ENCODE data around the gene THSD7A.

Gene THSD7A

DNA sequence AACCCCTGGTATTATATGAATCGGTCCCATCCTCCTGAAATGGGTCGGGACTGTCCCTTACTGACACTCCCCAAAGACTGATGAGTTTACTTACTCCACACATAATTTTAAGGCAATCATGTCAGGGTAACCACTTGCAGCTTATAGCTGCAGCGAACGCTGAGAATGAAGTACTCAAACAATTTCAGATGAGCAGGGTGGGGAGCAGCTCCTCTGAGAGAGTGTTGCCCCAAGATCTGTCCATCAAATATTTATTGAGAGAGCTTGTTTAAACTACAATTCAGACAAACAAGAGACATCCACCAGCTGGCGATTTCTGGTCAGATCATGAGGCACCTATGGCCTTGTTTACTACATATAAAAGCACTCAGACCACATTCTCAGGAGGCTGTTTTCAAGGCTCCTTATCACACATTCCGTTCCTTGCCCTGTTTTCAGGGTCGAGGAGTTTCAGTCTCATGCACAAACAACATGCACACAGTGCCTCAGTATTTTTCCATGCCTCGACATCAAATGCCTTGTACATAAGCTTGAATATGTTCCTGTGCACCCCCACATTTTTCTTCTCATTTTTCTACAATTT lies 80.1 kb downstream of the THSD7A start:
- TF ChIP-seq EZH2 (IDR thresholded peaks at IDR 0.05): no peak
- no peak for TF ChIP-seq POLR2AphosphoS5 (IDR thresholded peaks at IDR 0.05; ENCODE audit: borderline replicate concordance, low read depth, low read length)
- TF ChIP-seq FOXP2 (optimal IDR thresholded peaks at IDR 0.05; ENCODE audit: control extremely low read depth, extremely low read length, insufficient read depth): no peak
- no peak for DNase-seq (ENCODE audit: low read depth, low spot score)
- Histone ChIP-seq H3K9ac (ENCODE audit: insufficient read length) (no peak overlapping the region), H3K27ac (no peak overlapping the region), H3K36me3 (ENCODE audit: insufficient read depth, low read length) (no peaks in the 10 kb centered on the region), H3K9me3 (ENCODE audit: low read depth, low read length) (no peaks in the 10 kb centered on the region), H3K4me3 (no peak overlapping the region)

DNA sequence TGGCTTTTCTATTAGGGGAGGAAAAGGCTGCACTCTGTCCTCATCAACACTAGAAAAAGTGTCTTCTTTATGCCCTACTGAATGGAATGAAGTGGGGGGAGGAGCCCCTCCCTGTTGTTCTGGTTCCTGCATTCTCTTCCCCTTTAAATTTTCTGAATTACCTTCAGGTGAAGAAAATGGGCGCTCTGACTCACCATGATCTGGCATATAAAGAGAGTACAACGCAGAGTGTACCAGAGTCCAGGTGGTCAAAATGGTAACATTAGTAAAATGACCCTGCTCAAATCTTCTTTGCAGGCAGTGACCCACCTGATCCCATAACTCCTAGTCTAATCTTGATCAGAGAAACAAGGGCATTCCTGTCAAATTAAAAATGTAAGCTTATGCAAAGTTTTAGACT lies 80.7 kb downstream of the THSD7A start:
- TF ChIP-seq FOXP2 (optimal IDR thresholded peaks at IDR 0.05; ENCODE audit: control extremely low read depth, extremely low read length, insufficient read depth) (no peak), POLR2AphosphoS5 (IDR thresholded peaks at IDR 0.05; ENCODE audit: borderline replicate concordance, low read depth, low read length) (no peak), EZH2 (IDR thresholded peaks at IDR 0.05) (no peak)
- no peaks in the 10 kb centered on the region for H3K9me3 ChIP-seq (ENCODE audit: low read depth, low read length)
- DNase-seq (ENCODE audit: low read depth, low spot score): no peak
- H3K4me3 ChIP-seq: no peak overlapping the region
- no peak overlapping the region for H3K9ac ChIP-seq (ENCODE audit: insufficient read length)
- no peaks in the 10 kb centered on the region for H3K36me3 ChIP-seq (ENCODE audit: insufficient read depth, low read length)
- no peak overlapping the region for H3K27ac ChIP-seq

DNA sequence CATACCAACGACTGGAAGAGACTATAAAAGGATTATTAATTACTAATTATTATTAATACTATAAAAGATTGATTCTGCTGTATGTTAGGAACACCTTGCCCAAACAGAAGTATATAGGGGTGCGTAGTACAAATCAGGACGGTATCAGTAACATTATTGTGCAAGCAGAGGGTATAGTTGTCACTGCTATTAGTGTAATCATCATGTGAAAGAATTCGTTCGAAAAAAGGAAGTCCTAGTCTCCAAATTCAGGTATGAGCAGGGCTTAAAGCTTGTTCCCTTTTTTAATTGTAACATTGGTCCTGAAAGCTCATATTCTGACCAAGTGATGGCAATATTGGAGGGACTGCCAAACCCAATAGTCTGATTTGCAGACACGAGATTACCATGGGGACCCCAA lies 81.8 kb downstream of the THSD7A start:
- H3K9me3 ChIP-seq (ENCODE audit: low read depth, low read length): no peaks in the 10 kb centered on the region
- TF ChIP-seq FOXP2 (optimal IDR thresholded peaks at IDR 0.05; ENCODE audit: control extremely low read depth, extremely low read length, insufficient read depth) (no peak), EZH2 (IDR thresholded peaks at IDR 0.05) (no peak), POLR2AphosphoS5 (IDR thresholded peaks at IDR 0.05; ENCODE audit: borderline replicate concordance, low read depth, low read length) (no peak)
- no peak overlapping the region for H3K4me3 ChIP-seq
- no peak overlapping the region for H3K9ac ChIP-seq (ENCODE audit: insufficient read length)
- no peak overlapping the region for H3K27ac ChIP-seq
- no peak for DNase-seq (ENCODE audit: low read depth, low spot score)
- H3K36me3 ChIP-seq (ENCODE audit: insufficient read depth, low read length): no peaks in the 10 kb centered on the region

DNA sequence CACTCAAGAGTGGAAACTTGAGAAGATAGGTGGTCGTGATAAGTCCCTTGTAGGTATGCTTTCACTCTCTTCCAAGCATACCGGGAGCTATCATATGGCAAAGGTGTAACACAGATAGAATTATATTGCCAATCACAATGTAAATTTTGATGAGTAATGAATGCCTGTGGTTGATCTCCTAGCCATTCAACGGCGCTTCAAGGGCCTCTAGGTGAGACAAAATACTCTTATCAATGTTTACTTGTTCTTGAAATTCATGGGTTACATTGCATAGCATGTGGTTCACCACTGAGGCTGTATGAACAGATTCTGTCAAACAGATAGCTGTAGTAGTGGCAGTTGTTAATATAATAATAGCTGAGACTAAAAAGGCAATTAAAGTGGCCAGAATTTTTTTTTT lies 82.4 kb downstream of the THSD7A start:
- Histone ChIP-seq H3K27ac (no peak overlapping the region), H3K36me3 (ENCODE audit: insufficient read depth, low read length) (no peaks in the 10 kb centered on the region), H3K9me3 (ENCODE audit: low read depth, low read length) (no peaks in the 10 kb centered on the region), H3K9ac (ENCODE audit: insufficient read length) (no peak overlapping the region), H3K4me3 (no peak overlapping the region)
- DNase-seq (ENCODE audit: low read depth, low spot score): no peak
- TF ChIP-seq EZH2 (IDR thresholded peaks at IDR 0.05) (no peak), POLR2AphosphoS5 (IDR thresholded peaks at IDR 0.05; ENCODE audit: borderline replicate concordance, low read depth, low read length) (no peak), FOXP2 (optimal IDR thresholded peaks at IDR 0.05; ENCODE audit: control extremely low read depth, extremely low read length, insufficient read depth) (no peak)

DNA sequence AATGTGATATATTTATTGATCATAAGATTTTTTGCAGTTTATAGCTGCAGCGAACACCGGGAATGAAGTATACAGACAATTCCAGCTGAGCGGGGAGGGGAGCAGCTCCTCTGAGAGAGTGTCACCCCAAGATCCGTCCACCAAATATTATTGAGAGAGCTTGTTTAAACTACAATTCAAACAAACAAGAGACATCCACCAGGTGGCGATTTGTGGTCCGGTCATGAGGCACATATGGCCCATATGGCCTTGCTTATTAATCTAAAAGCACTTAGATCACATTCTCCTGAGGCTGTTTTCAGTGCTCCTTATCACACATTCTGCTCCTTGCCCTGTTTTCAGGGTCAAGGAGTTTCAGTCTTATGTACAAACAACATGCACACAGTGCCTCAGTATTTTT lies 83.1 kb downstream of the THSD7A start:
- no peaks in the 10 kb centered on the region for H3K9me3 ChIP-seq (ENCODE audit: low read depth, low read length)
- no peaks in the 10 kb centered on the region for H3K36me3 ChIP-seq (ENCODE audit: insufficient read depth, low read length)
- no peak overlapping the region for H3K27ac ChIP-seq
- H3K4me3 ChIP-seq: no peak overlapping the region
- H3K9ac ChIP-seq (ENCODE audit: insufficient read length): no peak overlapping the region
- DNase-seq (ENCODE audit: low read depth, low spot score): no peak
- no peak for TF ChIP-seq FOXP2 (optimal IDR thresholded peaks at IDR 0.05; ENCODE audit: control extremely low read depth, extremely low read length, insufficient read depth)
- no peak for TF ChIP-seq POLR2AphosphoS5 (IDR thresholded peaks at IDR 0.05; ENCODE audit: borderline replicate concordance, low read depth, low read length)
- TF ChIP-seq EZH2 (IDR thresholded peaks at IDR 0.05): no peak

DNA sequence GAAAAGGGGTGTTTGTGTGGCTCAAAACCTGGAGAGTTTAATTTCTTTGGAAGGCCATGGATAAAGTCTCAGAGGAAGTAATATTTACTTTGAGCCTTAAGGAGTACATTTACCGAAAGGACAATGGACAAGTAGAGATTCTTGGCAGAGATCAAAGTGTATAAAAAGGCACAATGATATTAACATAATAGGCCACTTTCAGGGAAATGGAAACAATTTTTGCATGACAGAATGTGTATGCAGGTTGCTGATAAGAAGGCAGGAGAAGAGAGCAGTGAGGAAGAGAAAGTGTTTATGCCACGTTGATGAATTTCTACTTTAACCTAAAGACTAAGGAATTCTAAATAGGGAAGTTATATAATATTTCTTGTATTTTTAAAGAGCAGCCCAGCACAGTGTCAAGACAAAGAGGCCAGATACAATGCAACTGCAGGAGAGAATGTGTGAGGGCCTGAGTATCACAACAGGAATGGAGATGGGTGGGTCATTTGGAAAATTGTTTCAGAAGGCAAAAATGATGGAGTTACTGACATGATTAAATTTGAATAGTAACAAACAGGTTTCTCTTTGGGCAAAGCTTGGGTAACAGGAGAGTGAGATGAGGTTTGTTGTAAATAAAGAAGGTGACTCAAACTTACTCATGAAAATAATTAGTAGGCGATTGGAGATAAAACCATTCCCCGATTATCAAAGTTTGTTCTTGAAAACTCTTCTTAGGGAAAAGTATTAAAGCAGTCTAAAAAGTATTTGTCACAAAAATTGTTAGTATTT lies 84.1 kb downstream of the THSD7A start:
- H3K9me3 ChIP-seq (ENCODE audit: low read depth, low read length): no peaks in the 10 kb centered on the region
- no peak for DNase-seq (ENCODE audit: low read depth, low spot score)
- no peaks in the 10 kb centered on the region for H3K36me3 ChIP-seq (ENCODE audit: insufficient read depth, low read length)
- H3K9ac ChIP-seq (ENCODE audit: insufficient read length): no peak overlapping the region
- TF ChIP-seq POLR2AphosphoS5 (IDR thresholded peaks at IDR 0.05; ENCODE audit: borderline replicate concordance, low read depth, low read length) (no peak), EZH2 (IDR thresholded peaks at IDR 0.05) (no peak), FOXP2 (optimal IDR thresholded peaks at IDR 0.05; ENCODE audit: control extremely low read depth, extremely low read length, insufficient read depth) (no peak)
- H3K4me3 ChIP-seq: no peak overlapping the region
- H3K27ac ChIP-seq: no peak overlapping the region

DNA sequence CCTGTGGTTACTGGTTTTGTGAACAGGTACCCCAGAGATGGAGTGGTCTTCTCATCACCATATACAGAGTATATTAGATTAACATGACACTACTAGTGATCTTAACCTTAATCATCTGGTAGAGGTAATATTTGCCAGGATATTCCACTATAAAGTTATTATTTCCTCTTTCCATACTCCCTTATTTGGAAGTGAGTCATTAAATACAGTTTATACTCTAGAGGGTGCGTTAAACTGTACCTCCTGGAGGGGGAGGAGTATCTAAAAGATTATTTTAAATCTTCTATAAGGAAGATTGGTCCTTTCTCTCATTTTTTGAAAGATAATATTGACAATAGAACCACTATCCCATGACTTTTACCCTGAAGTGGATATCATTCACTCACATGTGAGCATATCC lies 85.4 kb downstream of the THSD7A start:
- Histone ChIP-seq H3K9ac (ENCODE audit: insufficient read length) (no peak overlapping the region), H3K4me3 (no peak overlapping the region), H3K36me3 (ENCODE audit: insufficient read depth, low read length) (no peaks in the 10 kb centered on the region), H3K27ac (no peak overlapping the region), H3K9me3 (ENCODE audit: low read depth, low read length) (no peaks in the 10 kb centered on the region)
- TF ChIP-seq FOXP2 (optimal IDR thresholded peaks at IDR 0.05; ENCODE audit: control extremely low read depth, extremely low read length, insufficient read depth) (no peak), EZH2 (IDR thresholded peaks at IDR 0.05) (no peak), POLR2AphosphoS5 (IDR thresholded peaks at IDR 0.05; ENCODE audit: borderline replicate concordance, low read depth, low read length) (no peak)
- DNase-seq (ENCODE audit: low read depth, low spot score): no peak

DNA sequence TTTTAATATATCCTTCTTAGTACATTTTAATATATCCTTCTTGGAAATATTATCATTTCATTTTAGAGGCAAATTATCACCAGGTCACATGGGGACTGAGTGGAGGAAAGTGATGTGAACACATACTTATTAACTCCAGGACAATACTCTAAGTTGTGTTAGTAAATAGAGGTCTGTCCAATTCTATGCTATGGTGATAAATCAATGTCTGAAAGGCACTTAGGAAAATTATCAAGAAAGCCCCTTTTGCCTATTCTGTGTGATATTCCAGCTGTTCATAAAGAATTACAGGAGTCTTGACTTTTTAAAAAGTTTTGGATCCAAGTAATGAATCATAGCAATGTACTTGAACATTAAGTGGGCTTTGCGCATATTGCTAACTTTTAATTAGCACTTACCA lies 88.5 kb downstream of the THSD7A start:
- H3K27ac ChIP-seq: no peak overlapping the region
- no peak overlapping the region for H3K9ac ChIP-seq (ENCODE audit: insufficient read length)
- TF ChIP-seq FOXP2 (optimal IDR thresholded peaks at IDR 0.05; ENCODE audit: control extremely low read depth, extremely low read length, insufficient read depth) (no peak), POLR2AphosphoS5 (IDR thresholded peaks at IDR 0.05; ENCODE audit: borderline replicate concordance, low read depth, low read length) (no peak), EZH2 (IDR thresholded peaks at IDR 0.05) (no peak)
- H3K4me3 ChIP-seq: no peak overlapping the region
- no peak for DNase-seq (ENCODE audit: low read depth, low spot score)
- H3K9me3 ChIP-seq (ENCODE audit: low read depth, low read length): no peaks in the 10 kb centered on the region
- H3K36me3 ChIP-seq (ENCODE audit: insufficient read depth, low read length): no peaks in the 10 kb centered on the region

Data from SK-N-MC (cell line).